ENCODE results near the gene ABCA8.

GRCh38 chr17:68850749-68851510, 104.3 kb downstream of the ABCA8 start:
- TF ChIP-seq, protein P1, sequence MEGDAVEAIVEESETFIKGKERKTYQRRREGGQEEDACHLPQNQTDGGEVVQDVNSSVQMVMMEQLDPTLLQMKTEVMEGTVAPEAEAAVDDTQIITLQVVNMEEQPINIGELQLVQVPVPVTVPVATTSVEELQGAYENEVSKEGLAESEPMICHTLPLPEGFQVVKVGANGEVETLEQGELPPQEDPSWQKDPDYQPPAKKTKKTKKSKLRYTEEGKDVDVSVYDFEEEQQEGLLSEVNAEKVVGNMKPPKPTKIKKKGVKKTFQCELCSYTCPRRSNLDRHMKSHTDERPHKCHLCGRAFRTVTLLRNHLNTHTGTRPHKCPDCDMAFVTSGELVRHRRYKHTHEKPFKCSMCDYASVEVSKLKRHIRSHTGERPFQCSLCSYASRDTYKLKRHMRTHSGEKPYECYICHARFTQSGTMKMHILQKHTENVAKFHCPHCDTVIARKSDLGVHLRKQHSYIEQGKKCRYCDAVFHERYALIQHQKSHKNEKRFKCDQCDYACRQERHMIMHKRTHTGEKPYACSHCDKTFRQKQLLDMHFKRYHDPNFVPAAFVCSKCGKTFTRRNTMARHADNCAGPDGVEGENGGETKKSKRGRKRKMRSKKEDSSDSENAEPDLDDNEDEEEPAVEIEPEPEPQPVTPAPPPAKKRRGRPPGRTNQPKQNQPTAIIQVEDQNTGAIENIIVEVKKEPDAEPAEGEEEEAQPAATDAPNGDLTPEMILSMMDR (IDR thresholded peaks at IDR 0.05), result no peak
- TF ChIP-seq POLR2A (IDR thresholded peaks at IDR 0.05), result no peak
